Measurements from ENCODE around the gene TSSC4. TPM values are rescaled to one million over a fixed set of nuclear protein-coding genes. Genes with fewer than 3 reads are reported as not detected.

Gene TSSC4
- total RNA-seq, 1 experiment from 2014 or later, result 47.1 TPM

DNA sequence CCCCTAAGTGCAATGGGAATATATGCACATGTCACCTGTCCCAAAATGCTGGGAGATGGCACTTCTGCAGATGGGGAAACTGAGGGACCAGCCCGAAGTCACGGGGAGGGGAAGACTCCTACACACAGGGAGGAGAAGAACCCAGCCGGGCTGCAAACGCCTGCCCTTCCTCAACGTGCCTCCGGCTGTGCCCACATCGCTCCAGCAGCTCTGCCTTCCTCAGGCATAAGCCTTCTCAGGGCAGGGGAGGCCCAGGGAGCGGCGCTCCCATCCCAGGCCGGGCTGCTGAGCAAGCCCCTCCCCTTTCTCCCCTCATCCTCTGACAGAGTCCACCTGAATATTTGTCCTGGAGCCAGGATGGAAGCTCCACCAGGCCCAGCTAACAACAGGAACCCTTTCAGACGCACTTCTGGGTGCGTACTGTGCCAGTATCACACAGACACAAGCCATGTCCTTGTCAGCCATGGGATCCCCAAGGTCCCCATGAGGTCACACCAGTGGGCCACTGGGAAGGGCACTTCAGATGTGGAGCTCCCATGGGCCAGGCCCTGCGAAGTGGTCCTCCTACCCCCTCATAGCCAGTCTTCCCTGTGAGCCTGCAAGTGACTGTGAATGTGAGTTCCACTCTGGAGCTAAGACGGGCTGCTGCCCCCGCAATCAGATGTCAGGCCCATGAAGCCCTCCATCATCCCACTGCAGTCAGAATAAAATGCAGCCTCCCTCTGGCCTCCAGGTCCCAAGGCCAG is 25.9 kb upstream of the TSSC4 start:
- H3K9me2 ChIP-seq (ENCODE audit: insufficient read depth), result no peaks in the 10 kb centered on the region
- intact Hi-C loops (cut with micrococcal nuclease), result no loop called here
- peaks cover 7 to 23% of the 10 kb centered on the region in 2 experiments for H3K4me1 ChIP-seq (ENCODE audit: control insufficient read depth in 1 of 2, insufficient read depth in 2 of 2, low read length in 2 of 2)
- ChIA-PET POLR2A (no interaction called here), CTCF (interaction anchor here (1.6 kb wide), 1 partner anchor 26 kb away, joined by 4 read pairs; the partner anchor contains the start of gene TSSC4), RAD21 (ENCODE audit: low non-redundant PET in 1 of 2, low total read pairs in 2 of 2, uncharacterized antibody in 2 of 2, unreplicated experiment in 2 of 2) (no interaction called here)
- H3K27me3 ChIP-seq (ENCODE audit: insufficient read depth, low read length), result no peaks in the 10 kb centered on the region
- BruUV-seq (replicated peaks), result no TSS peak
- H3K36me3 ChIP-seq (ENCODE audit: control insufficient read depth in 1 of 2, insufficient read depth in 2 of 2, low read length in 2 of 2), result peaks cover 0 to 2% of the 10 kb centered on the region in 2 experiments; a peak in 1 of 4 replicates
- peaks cover 8% of the 10 kb centered on the region; the same call in 1 of the 2 replicates for H4K20me1 ChIP-seq (ENCODE audit: insufficient read depth)
- no peak overlapping the region for H3K9ac ChIP-seq (ENCODE audit: low read length)
- DNase-seq (ENCODE audit: low read depth, low spot score) (no peak), ATAC-seq (no peak)
- H2AFZ ChIP-seq (ENCODE audit: low read depth, low read length, poor library complexity, severe bottlenecking), result no peak overlapping the region
- no peak for TF ChIP-seq YY1 (IDR thresholded peaks at IDR 0.05; ENCODE audit: extremely low read depth, insufficient replicate concordance, low read depth, low read length)
- TF ChIP-seq CBX3 (IDR thresholded peaks at IDR 0.05; ENCODE audit: low read depth), result no peak
- TF ChIP-seq EGR1 (IDR thresholded peaks at IDR 0.05; ENCODE audit: low read depth), result no peak
- TF ChIP-seq RAD21 (IDR thresholded peaks at IDR 0.05; ENCODE audit: low read depth), result no peak
- TF ChIP-seq SIN3A (IDR thresholded peaks at IDR 0.05; ENCODE audit: low read depth), result no peak
- TF ChIP-seq, protein P1, sequence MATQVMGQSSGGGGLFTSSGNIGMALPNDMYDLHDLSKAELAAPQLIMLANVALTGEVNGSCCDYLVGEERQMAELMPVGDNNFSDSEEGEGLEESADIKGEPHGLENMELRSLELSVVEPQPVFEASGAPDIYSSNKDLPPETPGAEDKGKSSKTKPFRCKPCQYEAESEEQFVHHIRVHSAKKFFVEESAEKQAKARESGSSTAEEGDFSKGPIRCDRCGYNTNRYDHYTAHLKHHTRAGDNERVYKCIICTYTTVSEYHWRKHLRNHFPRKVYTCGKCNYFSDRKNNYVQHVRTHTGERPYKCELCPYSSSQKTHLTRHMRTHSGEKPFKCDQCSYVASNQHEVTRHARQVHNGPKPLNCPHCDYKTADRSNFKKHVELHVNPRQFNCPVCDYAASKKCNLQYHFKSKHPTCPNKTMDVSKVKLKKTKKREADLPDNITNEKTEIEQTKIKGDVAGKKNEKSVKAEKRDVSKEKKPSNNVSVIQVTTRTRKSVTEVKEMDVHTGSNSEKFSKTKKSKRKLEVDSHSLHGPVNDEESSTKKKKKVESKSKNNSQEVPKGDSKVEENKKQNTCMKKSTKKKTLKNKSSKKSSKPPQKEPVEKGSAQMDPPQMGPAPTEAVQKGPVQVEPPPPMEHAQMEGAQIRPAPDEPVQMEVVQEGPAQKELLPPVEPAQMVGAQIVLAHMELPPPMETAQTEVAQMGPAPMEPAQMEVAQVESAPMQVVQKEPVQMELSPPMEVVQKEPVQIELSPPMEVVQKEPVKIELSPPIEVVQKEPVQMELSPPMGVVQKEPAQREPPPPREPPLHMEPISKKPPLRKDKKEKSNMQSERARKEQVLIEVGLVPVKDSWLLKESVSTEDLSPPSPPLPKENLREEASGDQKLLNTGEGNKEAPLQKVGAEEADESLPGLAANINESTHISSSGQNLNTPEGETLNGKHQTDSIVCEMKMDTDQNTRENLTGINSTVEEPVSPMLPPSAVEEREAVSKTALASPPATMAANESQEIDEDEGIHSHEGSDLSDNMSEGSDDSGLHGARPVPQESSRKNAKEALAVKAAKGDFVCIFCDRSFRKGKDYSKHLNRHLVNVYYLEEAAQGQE (IDR thresholded peaks at IDR 0.05; ENCODE audit: low read depth), result no peak
- no peak for TF ChIP-seq EZH2phosphoT487 (IDR thresholded peaks at IDR 0.05; ENCODE audit: borderline replicate concordance)
- TF ChIP-seq ELF1 (IDR thresholded peaks at IDR 0.05; ENCODE audit: borderline replicate concordance, low read depth), result no peak
- no peak for TF ChIP-seq EZH2 (IDR thresholded peaks at IDR 0.05)
- no peak for TF ChIP-seq POLR2AphosphoS5 (IDR thresholded peaks at IDR 0.05; ENCODE audit: low read depth, low read length)
- TF ChIP-seq SP1 (IDR thresholded peaks at IDR 0.05; ENCODE audit: low read depth), result no peak
- no peak for TF ChIP-seq ZFX (IDR thresholded peaks at IDR 0.05)
- TF ChIP-seq, protein P2, sequence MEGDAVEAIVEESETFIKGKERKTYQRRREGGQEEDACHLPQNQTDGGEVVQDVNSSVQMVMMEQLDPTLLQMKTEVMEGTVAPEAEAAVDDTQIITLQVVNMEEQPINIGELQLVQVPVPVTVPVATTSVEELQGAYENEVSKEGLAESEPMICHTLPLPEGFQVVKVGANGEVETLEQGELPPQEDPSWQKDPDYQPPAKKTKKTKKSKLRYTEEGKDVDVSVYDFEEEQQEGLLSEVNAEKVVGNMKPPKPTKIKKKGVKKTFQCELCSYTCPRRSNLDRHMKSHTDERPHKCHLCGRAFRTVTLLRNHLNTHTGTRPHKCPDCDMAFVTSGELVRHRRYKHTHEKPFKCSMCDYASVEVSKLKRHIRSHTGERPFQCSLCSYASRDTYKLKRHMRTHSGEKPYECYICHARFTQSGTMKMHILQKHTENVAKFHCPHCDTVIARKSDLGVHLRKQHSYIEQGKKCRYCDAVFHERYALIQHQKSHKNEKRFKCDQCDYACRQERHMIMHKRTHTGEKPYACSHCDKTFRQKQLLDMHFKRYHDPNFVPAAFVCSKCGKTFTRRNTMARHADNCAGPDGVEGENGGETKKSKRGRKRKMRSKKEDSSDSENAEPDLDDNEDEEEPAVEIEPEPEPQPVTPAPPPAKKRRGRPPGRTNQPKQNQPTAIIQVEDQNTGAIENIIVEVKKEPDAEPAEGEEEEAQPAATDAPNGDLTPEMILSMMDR (IDR thresholded peaks at IDR 0.05 in 2 of 3, conservative IDR thresholded peaks at IDR 0.05 in 1 of 3; ENCODE audit: borderline replicate concordance in 1 of 3, insufficient read depth in 1 of 3, low read depth in 2 of 3, low read length in 2 of 3), result no peak
- no peak for TF ChIP-seq ZNF274 (IDR thresholded peaks at IDR 0.05; ENCODE audit: low read depth, low read length)
- no peak for TF ChIP-seq JUND (IDR thresholded peaks at IDR 0.05)
- TF ChIP-seq, protein P3, sequence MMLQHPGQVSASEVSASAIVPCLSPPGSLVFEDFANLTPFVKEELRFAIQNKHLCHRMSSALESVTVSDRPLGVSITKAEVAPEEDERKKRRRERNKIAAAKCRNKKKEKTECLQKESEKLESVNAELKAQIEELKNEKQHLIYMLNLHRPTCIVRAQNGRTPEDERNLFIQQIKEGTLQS (IDR thresholded peaks at IDR 0.05), result no peak
- no peak for TF ChIP-seq SRF (IDR thresholded peaks at IDR 0.05; ENCODE audit: low read depth)
- TF ChIP-seq TCF7L2 (IDR thresholded peaks at IDR 0.05; ENCODE audit: borderline replicate concordance, extremely low read depth, insufficient read depth, insufficient read length), result no peak
- TF ChIP-seq, protein P4, sequence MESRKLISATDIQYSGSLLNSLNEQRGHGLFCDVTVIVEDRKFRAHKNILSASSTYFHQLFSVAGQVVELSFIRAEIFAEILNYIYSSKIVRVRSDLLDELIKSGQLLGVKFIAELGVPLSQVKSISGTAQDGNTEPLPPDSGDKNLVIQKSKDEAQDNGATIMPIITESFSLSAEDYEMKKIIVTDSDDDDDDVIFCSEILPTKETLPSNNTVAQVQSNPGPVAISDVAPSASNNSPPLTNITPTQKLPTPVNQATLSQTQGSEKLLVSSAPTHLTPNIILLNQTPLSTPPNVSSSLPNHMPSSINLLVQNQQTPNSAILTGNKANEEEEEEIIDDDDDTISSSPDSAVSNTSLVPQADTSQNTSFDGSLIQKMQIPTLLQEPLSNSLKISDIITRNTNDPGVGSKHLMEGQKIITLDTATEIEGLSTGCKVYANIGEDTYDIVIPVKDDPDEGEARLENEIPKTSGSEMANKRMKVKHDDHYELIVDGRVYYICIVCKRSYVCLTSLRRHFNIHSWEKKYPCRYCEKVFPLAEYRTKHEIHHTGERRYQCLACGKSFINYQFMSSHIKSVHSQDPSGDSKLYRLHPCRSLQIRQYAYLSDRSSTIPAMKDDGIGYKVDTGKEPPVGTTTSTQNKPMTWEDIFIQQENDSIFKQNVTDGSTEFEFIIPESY (IDR thresholded peaks at IDR 0.05; ENCODE audit: extremely low read depth, insufficient replicate concordance, low read length), result no peak
- no peaks in the 10 kb centered on the region for H3K9me3 ChIP-seq (ENCODE audit: control insufficient read depth in 1 of 2, insufficient read depth in 1 of 2, low read depth in 1 of 2, low read length in 2 of 2)
- H3K27ac ChIP-seq (ENCODE audit: low read depth, low read length), result no peak overlapping the region
- H3K4me3 ChIP-seq (replicated peaks in 1 of 2; ENCODE audit: low read depth in 1 of 2, low read length in 2 of 2), result no peak overlapping the region
- H3K79me2 ChIP-seq (ENCODE audit: insufficient read depth, low read length), result peaks cover 22% of the 10 kb centered on the region
- H3K4me2 ChIP-seq (ENCODE audit: low read length), result no peak overlapping the region

Measured in HCT116 (cell line).